Urothelium cell line (cell line): ENCODE results near the gene SOAT1.
"Not testable (repeated sequence)": the region's sequence is repeated elsewhere in the genome, so short reads cannot be mapped to it uniquely, and the experiment has no call there.

Experiments
- DNase-seq: peaks from one replicate; pipeline ENCODE4 v3.0.0; 2011; ENCODE audit warnings: low spot score, mixed read lengths
- FAIRE-seq: peaks from 2 replicates; lab custom pipeline; 2011; peaks lifted over from hg19 to GRCh38; lab: Jason Lieb, UNC

Gene SOAT1

GRCh38 chr1:179342740-179343404, 49.3 kb downstream of the SOAT1 start:
- no peak for DNase-seq
- FAIRE-seq = no peak

- DNase-seq (no peak), FAIRE-seq (no peak)
Observed at GRCh38 chr1:179351281-179351680, 57.7 kb downstream of the SOAT1 start.

GRCh38 chr1:179352236-179352635, 58.6 kb downstream of the SOAT1 start:
- DNase-seq = no peak
- no peak for FAIRE-seq

GRCh38 chr1:179353546-179353945, 59.9 kb downstream of the SOAT1 start:
- DNase-seq (no peak), FAIRE-seq (no peak)

- not testable (repeated sequence) for FAIRE-seq, DNase-seq
Observed at GRCh38 chr1:179361631-179362030, 68.0 kb downstream of the SOAT1 start.

GRCh38 chr1:179365342-179366092, 71.9 kb downstream of the SOAT1 start, which contains the start of gene AXDND1:
Gene AXDND1, plus strand, starts transcription at chr1:179365971. Its CDS starts 539 bp downstream, at chr1:179366510.
- peak; percentile 87 for DNase-seq
- FAIRE-seq = no peak

GRCh38 chr1:179366093-179366800, 72.7 kb downstream of the SOAT1 start:
- DNase-seq (no peak), FAIRE-seq (no peak)

- DNase-seq = peak; percentile 60
- FAIRE-seq = no peak
Observed at GRCh38 chr1:179369751-179370341, 76.2 kb downstream of the SOAT1 start.

- FAIRE-seq (no peak), DNase-seq (no peak)
Observed at GRCh38 chr1:179372160-179372559, 78.6 kb downstream of the SOAT1 start.

- no peak for DNase-seq
- FAIRE-seq = no peak
Observed at GRCh38 chr1:179376223-179376622, 82.6 kb downstream of the SOAT1 start.

- DNase-seq = no peak
- FAIRE-seq = no peak
Observed at GRCh38 chr1:179380299-179380698, 86.7 kb downstream of the SOAT1 start.

- FAIRE-seq (no peak), DNase-seq (no peak)
Observed at GRCh38 chr1:179384027-179384426, 90.4 kb downstream of the SOAT1 start.

GRCh38 chr1:179385510-179385909, 91.9 kb downstream of the SOAT1 start:
- DNase-seq = no peak
- no peak for FAIRE-seq

- DNase-seq (no peak), FAIRE-seq (no peak)
Observed at GRCh38 chr1:179393721-179394120, 100.1 kb downstream of the SOAT1 start.

- FAIRE-seq = not testable (repeated sequence)
Observed at GRCh38 chr1:179399399-179399798, 105.8 kb downstream of the SOAT1 start.

More at GRCh38 chr1:179399399-179399798, 105.8 kb downstream of the SOAT1 start:
- not testable (repeated sequence) for DNase-seq
